H54 (cell line): Measurements from ENCODE around the gene MPP3.
"Not testable (repeated sequence)": the region's sequence is repeated elsewhere in the genome, so short reads cannot be mapped to it uniquely, and the experiment has no call there.

Experiments
- DNase-seq: peaks from one replicate; pipeline ENCODE4 v3.0.0; 2011; ENCODE audit warnings: low spot score, mixed read lengths; ENCODE audit not compliant: insufficient read length
- FAIRE-seq: peaks from 3 replicates; lab custom pipeline; 2011; peaks lifted over from hg19 to GRCh38; lab: Jason Lieb, UNC
- POLR2A ChIP-seq: IDR thresholded peaks from 2 replicates; pipeline ENCODE4 v1.6.1; 2011; ENCODE audit warnings: low read depth, mild to moderate bottlenecking, low read length

MPP3 gene

GRCh38 chr17:43871946-43872690, 39.2 kb upstream of the MPP3 start:
- no peak for DNase-seq
- FAIRE-seq: no peak
- TF ChIP-seq POLR2A: no peak

GRCh38 chr17:43869031-43869430, 36.1 kb upstream of the MPP3 start:
- not testable (repeated sequence) for FAIRE-seq, DNase-seq

- DNase-seq: no peak
- no peak for TF ChIP-seq POLR2A
- no peak for FAIRE-seq
Observed at GRCh38 chr17:43868226-43868994, 35.5 kb upstream of the MPP3 start.

- TF ChIP-seq POLR2A: no peak
- no peak for FAIRE-seq
- DNase-seq: no peak
Observed at GRCh38 chr17:43864161-43864984, 31.4 kb upstream of the MPP3 start.

DNA sequence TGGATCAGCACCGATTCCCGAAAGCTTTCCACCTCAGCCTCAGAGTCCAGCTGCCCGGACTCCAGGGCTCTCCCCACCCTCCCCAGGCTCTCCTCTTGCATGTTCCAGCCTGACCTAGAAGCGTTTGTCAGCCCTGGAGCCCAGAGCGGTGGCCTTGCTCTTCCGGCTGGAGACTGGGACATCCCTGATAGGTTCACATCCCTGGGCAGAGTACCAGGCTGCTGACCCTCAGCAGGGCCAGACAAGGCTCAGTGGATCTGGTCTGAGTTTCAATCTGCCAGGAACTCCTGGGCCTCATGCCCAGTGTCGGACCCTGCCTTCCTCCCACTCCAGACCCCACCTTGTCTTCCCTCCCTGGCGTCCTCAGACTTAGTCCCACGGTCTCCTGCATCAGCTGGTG, 29.0 kb upstream of the MPP3 start:
- no peak for DNase-seq
- TF ChIP-seq POLR2A: no peak
- no peak for FAIRE-seq

- no peak for TF ChIP-seq POLR2A
- DNase-seq (no peak), FAIRE-seq (no peak)
Observed at GRCh38 chr17:43860927-43861622, 28.1 kb upstream of the MPP3 start.

DNA sequence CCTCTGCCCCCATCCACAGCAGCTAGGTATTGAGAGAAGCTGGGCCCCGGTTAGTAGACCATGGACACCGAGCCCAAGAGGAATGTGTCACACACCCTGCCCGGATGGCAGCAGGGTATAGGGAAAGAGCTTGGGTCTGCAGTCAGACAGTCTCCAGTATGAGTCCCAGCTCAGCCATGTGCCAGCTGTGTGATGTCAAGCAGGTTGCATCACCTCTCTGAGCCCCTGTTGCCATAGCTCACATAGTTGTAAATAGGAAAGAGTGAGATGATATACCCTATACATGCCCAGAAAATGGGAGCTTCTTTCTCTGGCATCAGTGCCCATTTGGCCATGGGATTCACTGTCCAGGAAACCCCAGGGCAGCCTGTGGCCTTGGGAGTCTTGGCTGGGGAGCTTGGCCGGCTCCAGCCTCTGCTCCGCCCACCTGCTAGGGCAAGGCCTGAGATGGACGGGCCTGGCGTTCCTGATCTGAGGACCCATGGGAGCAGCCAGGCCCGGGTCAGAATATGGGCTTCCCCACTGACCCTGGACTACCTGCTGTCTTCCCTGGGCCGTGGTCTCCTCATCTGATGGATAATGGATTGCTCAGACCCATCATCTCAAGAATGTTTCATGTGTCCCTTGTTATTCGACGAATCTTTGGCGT, 27.3 kb upstream of the MPP3 start:
- no peak for DNase-seq
- no peak for FAIRE-seq
- no peak for TF ChIP-seq POLR2A

GRCh38 chr17:43857957-43858600, 25.1 kb upstream of the MPP3 start:
- TF ChIP-seq POLR2A: no peak
- DNase-seq: no peak
- no peak for FAIRE-seq

DNA sequence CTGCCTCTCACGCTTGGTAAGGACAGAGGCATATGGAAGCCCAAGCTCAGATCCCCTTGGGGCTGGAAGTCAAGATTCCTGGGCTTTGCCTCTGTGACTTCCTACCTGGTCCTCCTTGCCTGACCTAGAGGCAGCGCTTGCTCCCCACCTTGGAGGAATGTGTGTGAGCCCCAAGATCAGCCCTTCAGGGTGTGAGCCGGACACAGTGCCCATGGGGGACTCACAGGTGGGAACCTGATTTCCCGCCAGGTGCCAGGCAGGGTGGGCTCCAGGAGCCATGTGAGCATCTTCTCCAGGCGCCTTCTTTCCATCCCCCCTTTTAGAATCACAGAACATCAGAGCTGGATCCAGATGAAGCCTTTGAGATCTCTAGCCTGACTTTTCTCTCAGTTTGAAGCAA, 24.2 kb upstream of the MPP3 start:
- DNase-seq (no peak), FAIRE-seq (no peak)
- TF ChIP-seq POLR2A: no peak

GRCh38 chr17:43856141-43856540, 23.2 kb upstream of the MPP3 start:
- TF ChIP-seq POLR2A: no peak
- no peak for DNase-seq
- FAIRE-seq: no peak

DNA sequence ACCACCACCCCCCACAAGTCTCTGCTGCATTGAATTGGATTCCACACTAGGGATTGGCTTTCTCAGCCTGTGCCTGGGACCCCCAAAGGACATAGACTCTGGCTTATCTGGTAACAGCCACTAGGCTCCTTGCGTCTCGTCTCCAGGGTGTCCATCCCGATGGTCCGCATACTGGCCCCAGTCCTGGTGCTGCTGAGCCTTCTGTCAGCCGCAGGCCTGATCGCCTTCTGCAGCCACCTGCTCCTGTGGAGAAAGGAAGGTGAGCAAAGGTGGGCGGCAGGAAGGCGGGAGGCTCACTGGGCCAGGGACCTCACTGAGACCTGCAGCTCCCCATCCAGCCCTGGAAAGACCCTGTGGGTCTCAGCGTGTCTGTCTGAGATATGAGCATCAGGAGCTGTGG, 22.1 kb upstream of the MPP3 start:
- TF ChIP-seq POLR2A: no peak
- no peak for FAIRE-seq

DNA sequence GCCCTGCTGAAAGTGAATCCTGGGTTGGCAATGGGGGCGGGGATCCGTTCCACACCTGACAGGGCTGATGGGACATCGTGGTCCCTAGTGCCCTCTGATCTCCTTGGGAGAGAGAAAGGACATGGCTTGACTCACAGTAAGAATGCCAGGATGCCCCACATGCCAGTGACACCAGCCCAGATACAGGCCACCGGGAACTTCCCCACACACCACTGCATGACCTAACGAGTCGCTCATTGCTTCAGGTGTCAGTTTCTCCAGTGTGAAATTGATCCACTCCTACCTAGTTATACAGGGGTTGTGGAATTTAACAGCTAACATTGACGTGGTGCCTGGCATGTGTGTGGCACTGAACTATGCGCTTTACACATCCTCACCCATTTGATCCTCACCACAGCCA, 21.6 kb upstream of the MPP3 start:
- DNase-seq: no peak
- no peak for TF ChIP-seq POLR2A
- FAIRE-seq: no peak

More for the DNA sequence above, 22.1 kb upstream of the MPP3 start:
- DNase-seq: no peak
